Measurements from ENCODE around the gene RACGAP1.

DNA sequence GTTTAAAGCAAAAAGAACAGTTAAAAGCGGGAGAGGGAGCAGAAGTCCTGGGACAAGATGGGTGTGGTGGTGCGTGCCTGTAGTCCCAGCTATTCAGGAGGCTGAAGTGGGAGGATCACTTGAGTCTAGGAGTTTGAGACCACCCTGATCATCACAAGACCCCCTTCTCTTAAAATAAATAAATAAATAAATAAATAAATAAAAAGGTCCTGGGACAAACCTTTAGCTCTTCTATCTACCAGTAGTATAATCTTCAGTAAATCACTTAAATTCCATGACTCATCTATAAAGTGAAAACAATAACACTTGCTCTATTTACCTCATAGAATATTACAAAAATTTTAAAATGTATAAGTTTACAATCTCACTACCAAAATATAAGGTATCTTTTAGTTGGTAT is 5.8 kb downstream of the RACGAP1 start:
- TF ChIP-seq HDAC2 (IDR thresholded peaks at IDR 0.05; ENCODE audit: borderline replicate concordance in 1 of 2, low read depth in 2 of 2, low read length in 2 of 2) = no peak
- TF ChIP-seq, protein P1, sequence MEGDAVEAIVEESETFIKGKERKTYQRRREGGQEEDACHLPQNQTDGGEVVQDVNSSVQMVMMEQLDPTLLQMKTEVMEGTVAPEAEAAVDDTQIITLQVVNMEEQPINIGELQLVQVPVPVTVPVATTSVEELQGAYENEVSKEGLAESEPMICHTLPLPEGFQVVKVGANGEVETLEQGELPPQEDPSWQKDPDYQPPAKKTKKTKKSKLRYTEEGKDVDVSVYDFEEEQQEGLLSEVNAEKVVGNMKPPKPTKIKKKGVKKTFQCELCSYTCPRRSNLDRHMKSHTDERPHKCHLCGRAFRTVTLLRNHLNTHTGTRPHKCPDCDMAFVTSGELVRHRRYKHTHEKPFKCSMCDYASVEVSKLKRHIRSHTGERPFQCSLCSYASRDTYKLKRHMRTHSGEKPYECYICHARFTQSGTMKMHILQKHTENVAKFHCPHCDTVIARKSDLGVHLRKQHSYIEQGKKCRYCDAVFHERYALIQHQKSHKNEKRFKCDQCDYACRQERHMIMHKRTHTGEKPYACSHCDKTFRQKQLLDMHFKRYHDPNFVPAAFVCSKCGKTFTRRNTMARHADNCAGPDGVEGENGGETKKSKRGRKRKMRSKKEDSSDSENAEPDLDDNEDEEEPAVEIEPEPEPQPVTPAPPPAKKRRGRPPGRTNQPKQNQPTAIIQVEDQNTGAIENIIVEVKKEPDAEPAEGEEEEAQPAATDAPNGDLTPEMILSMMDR (IDR thresholded peaks at IDR 0.05; ENCODE audit: control extremely low read depth in 1 of 3, insufficient read depth in 1 of 3, low read depth in 1 of 3, low read length in 3 of 3) = no peak
- no peak for TF ChIP-seq CHD1 (IDR thresholded peaks at IDR 0.05; ENCODE audit: low read depth, low read length)
- no peak for TF ChIP-seq EZH2 (IDR thresholded peaks at IDR 0.05; ENCODE audit: low read depth, low read length, severe bottlenecking)
- TF ChIP-seq SIN3A (conservative IDR thresholded peaks at IDR 0.05 in 1 of 2, IDR thresholded peaks at IDR 0.05 in 1 of 2; ENCODE audit: low read depth in 1 of 2, low read length in 2 of 2) = no peak
- TF ChIP-seq TAF7 (optimal IDR thresholded peaks at IDR 0.05; ENCODE audit: borderline replicate concordance, low read depth, low read length) = no peak
